LNCAP (cell line): ENCODE data around the gene TRAPPC12.

Experiments used
- TF ChIP-seq, protein P1 (sequence below): fragments of 450-650 bp; IDR thresholded peaks from 2 replicates; pipeline ENCODE4 v1.5.1; 2017; ENCODE audit warnings: mild to moderate bottlenecking

Gene TRAPPC12

DNA sequence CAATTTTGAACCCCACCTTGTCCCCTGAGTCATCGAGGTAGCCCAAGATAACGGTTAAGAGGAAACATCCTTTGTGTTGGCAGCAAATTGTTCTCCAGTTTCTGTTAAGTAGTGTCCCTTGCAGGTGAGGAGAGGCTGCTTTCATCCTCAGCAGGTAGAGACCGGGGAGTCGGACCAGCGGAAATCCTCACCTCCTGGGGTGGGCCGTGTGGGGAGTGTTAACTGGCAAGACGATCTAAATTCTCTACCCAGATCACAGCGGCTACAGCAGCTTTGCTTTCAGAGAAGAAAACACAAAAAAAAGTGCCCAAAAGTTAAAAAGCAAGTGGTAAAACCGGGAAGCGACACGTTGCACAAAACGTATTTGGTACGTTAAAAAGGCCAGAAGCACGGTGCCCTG, 76.6 kb downstream of the TRAPPC12 start:
- TF ChIP-seq, protein P1, sequence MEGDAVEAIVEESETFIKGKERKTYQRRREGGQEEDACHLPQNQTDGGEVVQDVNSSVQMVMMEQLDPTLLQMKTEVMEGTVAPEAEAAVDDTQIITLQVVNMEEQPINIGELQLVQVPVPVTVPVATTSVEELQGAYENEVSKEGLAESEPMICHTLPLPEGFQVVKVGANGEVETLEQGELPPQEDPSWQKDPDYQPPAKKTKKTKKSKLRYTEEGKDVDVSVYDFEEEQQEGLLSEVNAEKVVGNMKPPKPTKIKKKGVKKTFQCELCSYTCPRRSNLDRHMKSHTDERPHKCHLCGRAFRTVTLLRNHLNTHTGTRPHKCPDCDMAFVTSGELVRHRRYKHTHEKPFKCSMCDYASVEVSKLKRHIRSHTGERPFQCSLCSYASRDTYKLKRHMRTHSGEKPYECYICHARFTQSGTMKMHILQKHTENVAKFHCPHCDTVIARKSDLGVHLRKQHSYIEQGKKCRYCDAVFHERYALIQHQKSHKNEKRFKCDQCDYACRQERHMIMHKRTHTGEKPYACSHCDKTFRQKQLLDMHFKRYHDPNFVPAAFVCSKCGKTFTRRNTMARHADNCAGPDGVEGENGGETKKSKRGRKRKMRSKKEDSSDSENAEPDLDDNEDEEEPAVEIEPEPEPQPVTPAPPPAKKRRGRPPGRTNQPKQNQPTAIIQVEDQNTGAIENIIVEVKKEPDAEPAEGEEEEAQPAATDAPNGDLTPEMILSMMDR: no peak

DNA sequence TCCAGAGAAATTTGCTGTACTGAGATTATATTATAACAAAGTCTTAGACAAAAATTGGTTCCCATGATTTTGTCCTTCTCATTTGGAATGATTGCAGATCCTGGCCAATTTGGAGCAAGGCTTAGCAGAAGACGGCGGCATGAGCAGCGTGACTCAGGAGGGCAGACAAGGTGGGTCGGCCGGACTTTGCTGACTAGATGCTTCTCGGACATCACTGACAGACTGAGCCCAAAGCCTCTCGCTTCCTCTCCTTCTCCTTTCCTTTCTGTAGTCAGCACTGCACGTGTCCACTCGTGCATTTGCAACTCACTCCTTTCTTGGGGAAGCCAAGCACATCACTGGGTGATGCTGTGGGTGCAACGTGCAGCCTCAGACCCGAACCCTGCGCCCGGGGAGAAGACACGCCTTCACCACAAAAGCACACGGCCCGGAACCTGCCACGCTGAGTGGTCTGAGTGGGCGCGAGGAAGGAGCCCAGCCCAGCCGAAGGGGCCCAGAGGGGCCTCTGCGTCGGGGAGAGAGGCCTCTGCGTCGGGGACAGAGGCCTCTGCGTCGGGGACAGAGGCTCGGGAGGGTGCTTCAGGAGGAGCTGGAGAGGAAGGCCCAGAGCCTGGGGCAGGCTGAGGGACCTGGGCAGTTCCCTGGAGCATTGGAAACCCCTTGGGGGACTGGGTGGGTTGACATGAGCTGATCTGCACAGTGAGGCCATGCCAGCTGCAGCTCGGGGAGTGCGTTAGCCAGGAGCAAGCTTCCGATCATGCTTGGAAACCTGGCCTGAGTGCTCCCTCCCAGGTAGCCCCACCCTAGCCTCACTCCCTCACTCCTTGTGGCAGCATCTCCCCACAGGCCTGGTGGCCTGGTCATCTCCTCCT, 78.3 kb downstream of the TRAPPC12 start:
- TF ChIP-seq, protein P1: no peak

DNA sequence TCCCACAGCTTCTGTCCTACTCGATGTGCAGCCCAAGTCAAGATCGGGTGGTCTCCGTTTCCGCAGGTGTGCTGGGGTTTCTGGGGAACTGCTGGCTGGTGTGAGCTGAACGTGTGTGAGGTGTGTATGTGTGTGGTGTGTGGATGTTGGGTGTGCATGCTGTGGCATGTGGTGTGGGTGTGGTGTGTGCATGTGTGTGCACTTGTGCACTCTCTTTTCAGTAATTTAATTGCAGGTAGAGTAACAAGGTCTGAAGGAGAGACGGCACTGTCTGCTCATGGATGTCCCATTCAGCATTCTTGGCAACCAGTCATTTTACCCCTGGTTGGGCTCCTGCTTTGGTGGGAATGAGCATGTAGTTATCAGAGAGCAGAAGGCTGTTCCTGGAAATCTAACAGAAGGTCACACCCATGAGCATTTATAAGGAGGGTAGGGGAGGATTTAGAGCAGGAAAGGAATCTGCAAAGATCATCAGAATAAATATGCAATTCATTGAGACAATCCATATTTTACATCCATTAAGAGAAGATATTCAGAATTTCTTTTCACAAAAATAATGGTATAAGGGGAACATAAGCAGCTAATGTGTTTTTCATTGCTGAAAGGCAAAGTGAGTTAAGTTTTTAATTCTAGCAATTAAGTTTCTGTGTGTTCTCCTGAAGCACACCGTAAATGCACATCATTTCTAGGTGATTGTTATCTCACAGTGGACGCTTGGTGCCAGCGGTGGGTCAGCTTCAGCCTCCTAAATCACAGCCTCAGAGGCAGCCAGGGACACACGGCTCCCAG, 79.1 kb downstream of the TRAPPC12 start:
- TF ChIP-seq, protein P1: no peak

DNA sequence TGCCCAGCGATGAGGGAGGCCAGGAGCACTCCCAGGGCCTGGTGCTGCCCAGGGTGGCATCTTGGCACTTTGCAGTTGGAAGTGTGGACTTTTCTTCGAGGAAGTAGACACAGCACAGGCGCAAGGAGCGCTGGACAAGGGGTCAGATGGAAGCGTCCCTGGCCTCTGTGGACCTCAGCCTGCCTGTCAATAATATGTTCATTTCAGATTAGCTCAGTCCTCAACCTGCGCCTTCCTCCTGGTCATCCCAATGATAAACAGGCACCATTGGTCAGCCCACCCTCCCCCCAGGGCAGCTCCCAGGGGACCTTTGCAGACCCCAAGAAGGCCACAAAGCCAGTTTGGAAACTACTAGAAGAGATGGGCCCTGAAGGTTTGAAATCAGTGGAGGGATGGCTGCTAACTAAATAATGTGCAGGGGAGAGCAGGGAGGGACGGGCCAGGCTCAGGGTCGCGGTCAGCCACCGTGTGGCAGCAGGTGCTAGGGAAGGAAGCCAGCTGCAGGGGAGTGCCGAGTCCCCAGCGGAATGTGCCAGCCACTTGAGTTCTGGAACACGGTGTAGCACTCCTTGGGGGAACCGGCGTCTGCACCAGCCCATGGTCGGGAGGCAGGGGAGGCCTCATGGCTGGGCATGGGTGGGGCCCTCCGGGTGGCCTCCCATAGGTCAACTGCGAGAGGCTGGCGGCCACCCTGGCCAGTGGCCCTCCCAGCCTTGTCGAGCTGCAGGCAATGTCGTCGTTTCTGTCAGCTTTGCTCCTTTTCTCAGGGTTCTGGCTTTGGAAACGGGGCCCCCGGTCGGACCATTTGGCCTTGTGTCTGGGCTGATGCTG, 79.9 kb downstream of the TRAPPC12 start:
- TF ChIP-seq, protein P1: no peak

DNA sequence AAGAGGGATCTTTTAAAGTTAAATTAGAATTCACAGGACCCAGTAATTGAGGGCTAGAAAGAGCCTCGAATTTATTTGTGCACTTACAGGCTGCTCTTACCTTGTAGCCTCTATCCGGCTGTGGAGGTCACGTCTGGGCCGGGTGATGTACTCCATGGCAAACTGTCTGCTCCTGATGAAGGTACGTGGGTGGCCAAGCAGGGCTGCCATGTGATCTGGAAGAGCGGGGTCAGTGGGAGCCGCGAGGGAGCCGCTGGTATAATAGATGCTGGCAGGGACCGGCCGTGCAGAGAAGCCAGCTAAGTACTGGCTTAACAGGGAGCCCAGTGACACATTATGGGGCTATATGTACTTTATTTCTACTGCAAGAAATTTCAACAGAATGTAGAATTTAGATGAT, 80.7 kb downstream of the TRAPPC12 start:
- TF ChIP-seq, protein P1: no peak

DNA sequence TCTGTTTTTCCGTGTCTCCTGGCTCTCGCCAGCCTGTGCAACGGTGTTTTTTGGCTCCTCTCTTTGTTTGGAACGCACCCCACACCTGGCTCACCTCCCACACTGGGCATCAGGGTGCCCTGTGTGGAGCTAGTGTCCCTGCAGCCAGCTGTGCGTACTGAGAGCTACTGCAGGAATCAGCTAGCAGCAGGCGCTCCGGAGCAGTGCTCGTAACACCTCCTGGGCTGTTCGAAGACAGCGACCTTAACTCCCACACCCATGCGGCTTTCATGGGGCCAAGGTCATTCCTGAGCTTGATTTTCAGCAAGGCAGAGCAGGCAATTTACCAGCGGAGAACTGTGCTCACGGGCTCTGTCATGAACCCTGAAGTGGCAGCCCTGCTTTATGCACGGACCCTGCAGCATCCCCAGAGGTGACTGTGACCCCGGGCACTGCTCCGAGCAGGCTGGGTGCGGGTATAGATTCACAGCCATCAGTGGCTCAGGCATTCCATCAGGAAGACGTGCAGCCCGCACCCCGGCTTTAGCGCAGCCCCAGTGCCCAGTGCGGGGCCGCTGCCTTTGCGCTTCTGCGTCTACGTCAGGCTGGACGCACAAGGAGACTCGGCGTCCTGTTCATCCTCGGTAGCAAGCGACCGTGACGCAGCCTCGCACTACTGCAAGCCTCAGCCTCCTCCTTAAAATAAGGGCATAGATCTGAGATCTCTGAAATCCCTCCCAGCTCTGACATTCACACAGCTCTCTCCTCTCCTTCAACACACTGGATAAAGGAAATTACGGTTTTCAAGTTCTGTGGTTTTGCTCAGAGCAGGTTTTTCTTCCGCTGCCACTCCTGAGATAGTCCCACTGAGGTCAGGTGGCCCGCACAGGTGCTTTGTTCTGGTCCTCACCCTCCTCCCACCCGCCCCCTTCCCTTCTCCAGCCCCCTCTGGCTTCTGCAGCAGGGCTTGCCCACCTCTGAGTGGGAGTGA, 81.6 kb downstream of the TRAPPC12 start:
- TF ChIP-seq, protein P1: no peak
